HCT116 (cell line): Measurements from ENCODE around the gene TBCCD1.

ENCODE experiments used
- CBX3 ChIP-seq: IDR thresholded peaks from 2 replicates; pipeline ENCODE4 v1.6.1; 2012; ENCODE audit warnings: low read depth
- CEBPB ChIP-seq: IDR thresholded peaks from 2 replicates; pipeline ENCODE4 v1.6.1; 2012; ENCODE audit warnings: low read depth
- EGR1 ChIP-seq: IDR thresholded peaks from 2 replicates; pipeline ENCODE4 v1.6.1; 2012; ENCODE audit warnings: low read depth
- POLR2A ChIP-seq: IDR thresholded peaks from 2 replicates; pipeline ENCODE4 v1.7.0; 2011; ENCODE audit warnings: borderline replicate concordance; ENCODE audit not compliant: insufficient read depth, insufficient read length; ENCODE audit errors: extremely low read depth
- POLR2AphosphoS5 ChIP-seq: IDR thresholded peaks from 2 replicates; pipeline ENCODE4 v1.6.1; 2011; ENCODE audit warnings: mild to moderate bottlenecking, low read depth, low read length, moderate library complexity
- RAD21 ChIP-seq: IDR thresholded peaks from 2 replicates; pipeline ENCODE4 v1.6.1; 2012; ENCODE audit warnings: low read depth, mild to moderate bottlenecking
- SIN3A ChIP-seq: IDR thresholded peaks from 2 replicates; pipeline ENCODE4 v1.6.1; 2012; ENCODE audit warnings: low read depth
- SP1 ChIP-seq: IDR thresholded peaks from 2 replicates; pipeline ENCODE4 v1.6.1; 2012; ENCODE audit warnings: low read depth
- ZNF274 ChIP-seq: fragments of 200-500 bp; sonication (Bioruptor generic); IDR thresholded peaks from 2 replicates; pipeline ENCODE4 v1.6.1; 2014; ENCODE audit warnings: mild to moderate bottlenecking, low read depth, low read length, inconsistent platforms
- TF ChIP-seq, protein P1 (sequence below): IDR thresholded peaks from 2 replicates; pipeline ENCODE4 v1.6.1; 2012; ENCODE audit warnings: low read depth
- TF ChIP-seq, protein P2 (sequence below), 3 experiments: fragments of 200-600 bp in 1 of 3; sonication (generic) in 1 of 3; IDR thresholded peaks in 2 of 3; conservative IDR thresholded peaks in 1 of 3; 2 replicates each; pipeline ENCODE4 v1.5.1; 2012 to 2017; ENCODE audit warnings: low read depth in 2 of 3, low read length in 2 of 3, antibody characterized with exemption in 1 of 3, borderline replicate concordance in 1 of 3, control low read depth in 1 of 3, mild to moderate bottlenecking in 1 of 3, mixed read lengths in 1 of 3, mixed run types in 1 of 3, moderate library complexity in 1 of 3; ENCODE audit not compliant: insufficient read depth in 1 of 3
- TF ChIP-seq, protein P3 (sequence below): IDR thresholded peaks from 2 replicates; pipeline ENCODE4 v1.6.1; 2011; ENCODE audit warnings: mild to moderate bottlenecking, low read length, moderate library complexity; ENCODE audit not compliant: insufficient replicate concordance; ENCODE audit errors: extremely low read depth

DNA sequence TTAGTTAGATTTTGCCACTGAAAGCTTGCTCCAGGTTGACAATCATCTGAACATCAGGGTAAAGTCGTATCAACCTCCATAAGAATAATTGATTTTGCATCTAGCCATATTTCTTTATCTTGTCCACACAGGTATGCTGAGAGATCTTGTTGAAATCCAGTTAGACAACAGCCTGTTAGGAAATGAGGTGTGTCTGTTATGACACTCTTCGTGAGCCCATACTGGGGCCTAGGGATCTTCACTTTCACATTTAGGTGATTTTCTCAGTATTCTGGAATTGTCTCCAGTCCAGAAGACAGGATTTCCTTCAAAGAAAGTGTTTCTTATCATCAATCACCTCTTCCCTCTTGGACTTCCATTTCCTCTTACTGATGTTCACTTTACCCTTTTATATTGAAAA lies 21.5 kb upstream of the TBCCD1 start:
- TF ChIP-seq CBX3 = no peak
- TF ChIP-seq, protein P1, sequence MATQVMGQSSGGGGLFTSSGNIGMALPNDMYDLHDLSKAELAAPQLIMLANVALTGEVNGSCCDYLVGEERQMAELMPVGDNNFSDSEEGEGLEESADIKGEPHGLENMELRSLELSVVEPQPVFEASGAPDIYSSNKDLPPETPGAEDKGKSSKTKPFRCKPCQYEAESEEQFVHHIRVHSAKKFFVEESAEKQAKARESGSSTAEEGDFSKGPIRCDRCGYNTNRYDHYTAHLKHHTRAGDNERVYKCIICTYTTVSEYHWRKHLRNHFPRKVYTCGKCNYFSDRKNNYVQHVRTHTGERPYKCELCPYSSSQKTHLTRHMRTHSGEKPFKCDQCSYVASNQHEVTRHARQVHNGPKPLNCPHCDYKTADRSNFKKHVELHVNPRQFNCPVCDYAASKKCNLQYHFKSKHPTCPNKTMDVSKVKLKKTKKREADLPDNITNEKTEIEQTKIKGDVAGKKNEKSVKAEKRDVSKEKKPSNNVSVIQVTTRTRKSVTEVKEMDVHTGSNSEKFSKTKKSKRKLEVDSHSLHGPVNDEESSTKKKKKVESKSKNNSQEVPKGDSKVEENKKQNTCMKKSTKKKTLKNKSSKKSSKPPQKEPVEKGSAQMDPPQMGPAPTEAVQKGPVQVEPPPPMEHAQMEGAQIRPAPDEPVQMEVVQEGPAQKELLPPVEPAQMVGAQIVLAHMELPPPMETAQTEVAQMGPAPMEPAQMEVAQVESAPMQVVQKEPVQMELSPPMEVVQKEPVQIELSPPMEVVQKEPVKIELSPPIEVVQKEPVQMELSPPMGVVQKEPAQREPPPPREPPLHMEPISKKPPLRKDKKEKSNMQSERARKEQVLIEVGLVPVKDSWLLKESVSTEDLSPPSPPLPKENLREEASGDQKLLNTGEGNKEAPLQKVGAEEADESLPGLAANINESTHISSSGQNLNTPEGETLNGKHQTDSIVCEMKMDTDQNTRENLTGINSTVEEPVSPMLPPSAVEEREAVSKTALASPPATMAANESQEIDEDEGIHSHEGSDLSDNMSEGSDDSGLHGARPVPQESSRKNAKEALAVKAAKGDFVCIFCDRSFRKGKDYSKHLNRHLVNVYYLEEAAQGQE = no peak
- TF ChIP-seq, protein P2, sequence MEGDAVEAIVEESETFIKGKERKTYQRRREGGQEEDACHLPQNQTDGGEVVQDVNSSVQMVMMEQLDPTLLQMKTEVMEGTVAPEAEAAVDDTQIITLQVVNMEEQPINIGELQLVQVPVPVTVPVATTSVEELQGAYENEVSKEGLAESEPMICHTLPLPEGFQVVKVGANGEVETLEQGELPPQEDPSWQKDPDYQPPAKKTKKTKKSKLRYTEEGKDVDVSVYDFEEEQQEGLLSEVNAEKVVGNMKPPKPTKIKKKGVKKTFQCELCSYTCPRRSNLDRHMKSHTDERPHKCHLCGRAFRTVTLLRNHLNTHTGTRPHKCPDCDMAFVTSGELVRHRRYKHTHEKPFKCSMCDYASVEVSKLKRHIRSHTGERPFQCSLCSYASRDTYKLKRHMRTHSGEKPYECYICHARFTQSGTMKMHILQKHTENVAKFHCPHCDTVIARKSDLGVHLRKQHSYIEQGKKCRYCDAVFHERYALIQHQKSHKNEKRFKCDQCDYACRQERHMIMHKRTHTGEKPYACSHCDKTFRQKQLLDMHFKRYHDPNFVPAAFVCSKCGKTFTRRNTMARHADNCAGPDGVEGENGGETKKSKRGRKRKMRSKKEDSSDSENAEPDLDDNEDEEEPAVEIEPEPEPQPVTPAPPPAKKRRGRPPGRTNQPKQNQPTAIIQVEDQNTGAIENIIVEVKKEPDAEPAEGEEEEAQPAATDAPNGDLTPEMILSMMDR (IDR thresholded peaks at IDR 0.05 in 2 of 3, conservative IDR thresholded peaks at IDR 0.05 in 1 of 3; ENCODE audit: borderline replicate concordance in 1 of 3, insufficient read depth in 1 of 3, low read depth in 2 of 3, low read length in 2 of 3) = no peak
- TF ChIP-seq SP1 = no peak; the same call in 1 of the 2 replicates
- TF ChIP-seq EGR1 = no peak
- no peak for TF ChIP-seq RAD21
- TF ChIP-seq, protein P3, sequence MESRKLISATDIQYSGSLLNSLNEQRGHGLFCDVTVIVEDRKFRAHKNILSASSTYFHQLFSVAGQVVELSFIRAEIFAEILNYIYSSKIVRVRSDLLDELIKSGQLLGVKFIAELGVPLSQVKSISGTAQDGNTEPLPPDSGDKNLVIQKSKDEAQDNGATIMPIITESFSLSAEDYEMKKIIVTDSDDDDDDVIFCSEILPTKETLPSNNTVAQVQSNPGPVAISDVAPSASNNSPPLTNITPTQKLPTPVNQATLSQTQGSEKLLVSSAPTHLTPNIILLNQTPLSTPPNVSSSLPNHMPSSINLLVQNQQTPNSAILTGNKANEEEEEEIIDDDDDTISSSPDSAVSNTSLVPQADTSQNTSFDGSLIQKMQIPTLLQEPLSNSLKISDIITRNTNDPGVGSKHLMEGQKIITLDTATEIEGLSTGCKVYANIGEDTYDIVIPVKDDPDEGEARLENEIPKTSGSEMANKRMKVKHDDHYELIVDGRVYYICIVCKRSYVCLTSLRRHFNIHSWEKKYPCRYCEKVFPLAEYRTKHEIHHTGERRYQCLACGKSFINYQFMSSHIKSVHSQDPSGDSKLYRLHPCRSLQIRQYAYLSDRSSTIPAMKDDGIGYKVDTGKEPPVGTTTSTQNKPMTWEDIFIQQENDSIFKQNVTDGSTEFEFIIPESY = no peak
- TF ChIP-seq POLR2AphosphoS5 = no peak
- no peak for TF ChIP-seq POLR2A
- TF ChIP-seq CEBPB = no peak; the same call in 1 of the 2 replicates
- no peak for TF ChIP-seq ZNF274
- TF ChIP-seq SIN3A = no peak
